Liver (tissue), 3 donors: ENCODE measurements around the gene PTPRN2.

ENCODE experiments used
- FOXA1 ChIP-seq: IDR thresholded peaks from 2 replicates; pipeline ENCODE4 v1.6.1; 2016; ENCODE audit warnings: antibody characterized with exemption
- JUND ChIP-seq, 2 donors: IDR thresholded peaks; 2 replicates each; pipeline ENCODE4 v1.6.1; 2016; ENCODE audit warnings: antibody characterized with exemption in 2 of 2
- RAD21 ChIP-seq, 2 donors: IDR thresholded peaks; 2 replicates each; pipeline ENCODE4 v1.6.1; 2016; ENCODE audit warnings: antibody characterized with exemption in 2 of 2, mild to moderate bottlenecking in 2 of 2
- SP1 ChIP-seq: IDR thresholded peaks from 2 replicates; pipeline ENCODE4 v1.6.1; 2018; ENCODE audit warnings: antibody characterized with exemption, mild to moderate bottlenecking
- YY1 ChIP-seq: IDR thresholded peaks from 2 replicates; pipeline ENCODE4 v1.6.1; 2016; ENCODE audit warnings: antibody characterized with exemption, mild to moderate bottlenecking
- TF ChIP-seq, protein P1 (sequence below): IDR thresholded peaks from 2 replicates; pipeline ENCODE4 v1.6.1; 2016; ENCODE audit warnings: antibody characterized with exemption
- TF ChIP-seq, protein P2 (sequence below): fragments of 150-350 bp; IDR thresholded peaks from 2 replicates; pipeline ENCODE4 v1.5.1; 2017; ENCODE audit warnings: improper control_type of control experiment, low read depth, low read length; ENCODE audit not compliant: missing input control
- TF ChIP-seq, protein P3 (sequence below): IDR thresholded peaks from 2 replicates; pipeline ENCODE4 v1.6.1; 2016; ENCODE audit warnings: antibody characterized with exemption, mild to moderate bottlenecking
- TF ChIP-seq, protein P4 (sequence below): IDR thresholded peaks from 2 replicates; pipeline ENCODE4 v1.6.1; 2016; ENCODE audit warnings: antibody characterized with exemption
- TF ChIP-seq, protein P5 (sequence below): IDR thresholded peaks from 2 replicates; pipeline ENCODE4 v1.6.1; 2016; ENCODE audit warnings: antibody characterized with exemption
- donor health status: healthy.
- donor health status: healthy.

DNA sequence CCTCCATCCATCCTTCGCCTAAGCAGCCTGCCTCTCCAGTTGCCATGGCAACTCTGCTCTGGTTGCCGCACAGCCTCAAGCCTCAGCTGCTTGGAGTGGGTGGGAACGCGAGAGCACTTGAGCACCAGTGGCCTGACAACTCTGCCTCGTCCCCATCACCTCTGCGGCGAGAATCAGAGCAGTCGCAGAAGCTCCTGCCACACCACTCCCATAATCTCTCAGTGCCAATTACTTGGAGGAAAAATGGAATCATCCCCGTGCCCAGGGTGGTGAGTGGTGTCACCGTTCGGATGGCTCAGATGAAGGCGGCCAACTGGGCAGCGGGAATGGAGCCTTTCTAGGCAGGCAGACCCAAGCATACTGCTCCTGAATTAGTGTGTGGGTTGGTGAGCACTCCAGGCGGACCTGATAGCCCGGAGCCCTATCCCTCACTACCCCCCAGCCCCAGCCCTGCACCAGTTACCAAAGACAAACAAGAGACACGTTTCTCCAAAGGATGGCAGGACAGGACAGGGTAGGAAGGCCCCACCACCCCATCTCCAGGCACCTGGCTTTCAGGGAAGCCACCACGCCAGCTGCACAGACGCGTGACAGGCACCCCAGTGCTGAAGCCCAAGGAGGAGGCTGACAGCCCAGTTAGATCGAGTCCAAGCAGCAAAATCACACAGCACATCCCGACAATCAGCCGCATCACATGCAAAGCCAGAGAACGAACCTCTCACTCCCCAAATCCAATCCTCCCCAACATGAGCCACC lies 335.4 kb downstream of the PTPRN2 start:
- TF ChIP-seq, protein P1, sequence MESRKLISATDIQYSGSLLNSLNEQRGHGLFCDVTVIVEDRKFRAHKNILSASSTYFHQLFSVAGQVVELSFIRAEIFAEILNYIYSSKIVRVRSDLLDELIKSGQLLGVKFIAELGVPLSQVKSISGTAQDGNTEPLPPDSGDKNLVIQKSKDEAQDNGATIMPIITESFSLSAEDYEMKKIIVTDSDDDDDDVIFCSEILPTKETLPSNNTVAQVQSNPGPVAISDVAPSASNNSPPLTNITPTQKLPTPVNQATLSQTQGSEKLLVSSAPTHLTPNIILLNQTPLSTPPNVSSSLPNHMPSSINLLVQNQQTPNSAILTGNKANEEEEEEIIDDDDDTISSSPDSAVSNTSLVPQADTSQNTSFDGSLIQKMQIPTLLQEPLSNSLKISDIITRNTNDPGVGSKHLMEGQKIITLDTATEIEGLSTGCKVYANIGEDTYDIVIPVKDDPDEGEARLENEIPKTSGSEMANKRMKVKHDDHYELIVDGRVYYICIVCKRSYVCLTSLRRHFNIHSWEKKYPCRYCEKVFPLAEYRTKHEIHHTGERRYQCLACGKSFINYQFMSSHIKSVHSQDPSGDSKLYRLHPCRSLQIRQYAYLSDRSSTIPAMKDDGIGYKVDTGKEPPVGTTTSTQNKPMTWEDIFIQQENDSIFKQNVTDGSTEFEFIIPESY = no peak
- TF ChIP-seq, protein P2, sequence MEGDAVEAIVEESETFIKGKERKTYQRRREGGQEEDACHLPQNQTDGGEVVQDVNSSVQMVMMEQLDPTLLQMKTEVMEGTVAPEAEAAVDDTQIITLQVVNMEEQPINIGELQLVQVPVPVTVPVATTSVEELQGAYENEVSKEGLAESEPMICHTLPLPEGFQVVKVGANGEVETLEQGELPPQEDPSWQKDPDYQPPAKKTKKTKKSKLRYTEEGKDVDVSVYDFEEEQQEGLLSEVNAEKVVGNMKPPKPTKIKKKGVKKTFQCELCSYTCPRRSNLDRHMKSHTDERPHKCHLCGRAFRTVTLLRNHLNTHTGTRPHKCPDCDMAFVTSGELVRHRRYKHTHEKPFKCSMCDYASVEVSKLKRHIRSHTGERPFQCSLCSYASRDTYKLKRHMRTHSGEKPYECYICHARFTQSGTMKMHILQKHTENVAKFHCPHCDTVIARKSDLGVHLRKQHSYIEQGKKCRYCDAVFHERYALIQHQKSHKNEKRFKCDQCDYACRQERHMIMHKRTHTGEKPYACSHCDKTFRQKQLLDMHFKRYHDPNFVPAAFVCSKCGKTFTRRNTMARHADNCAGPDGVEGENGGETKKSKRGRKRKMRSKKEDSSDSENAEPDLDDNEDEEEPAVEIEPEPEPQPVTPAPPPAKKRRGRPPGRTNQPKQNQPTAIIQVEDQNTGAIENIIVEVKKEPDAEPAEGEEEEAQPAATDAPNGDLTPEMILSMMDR = no peak
- TF ChIP-seq FOXA1 (no peak), YY1 (no peak), RAD21 (IDR thresholded peaks at IDR 0.05) (no peak), SP1 (no peak), JUND (IDR thresholded peaks at IDR 0.05) (no peak)
- TF ChIP-seq, protein P3, sequence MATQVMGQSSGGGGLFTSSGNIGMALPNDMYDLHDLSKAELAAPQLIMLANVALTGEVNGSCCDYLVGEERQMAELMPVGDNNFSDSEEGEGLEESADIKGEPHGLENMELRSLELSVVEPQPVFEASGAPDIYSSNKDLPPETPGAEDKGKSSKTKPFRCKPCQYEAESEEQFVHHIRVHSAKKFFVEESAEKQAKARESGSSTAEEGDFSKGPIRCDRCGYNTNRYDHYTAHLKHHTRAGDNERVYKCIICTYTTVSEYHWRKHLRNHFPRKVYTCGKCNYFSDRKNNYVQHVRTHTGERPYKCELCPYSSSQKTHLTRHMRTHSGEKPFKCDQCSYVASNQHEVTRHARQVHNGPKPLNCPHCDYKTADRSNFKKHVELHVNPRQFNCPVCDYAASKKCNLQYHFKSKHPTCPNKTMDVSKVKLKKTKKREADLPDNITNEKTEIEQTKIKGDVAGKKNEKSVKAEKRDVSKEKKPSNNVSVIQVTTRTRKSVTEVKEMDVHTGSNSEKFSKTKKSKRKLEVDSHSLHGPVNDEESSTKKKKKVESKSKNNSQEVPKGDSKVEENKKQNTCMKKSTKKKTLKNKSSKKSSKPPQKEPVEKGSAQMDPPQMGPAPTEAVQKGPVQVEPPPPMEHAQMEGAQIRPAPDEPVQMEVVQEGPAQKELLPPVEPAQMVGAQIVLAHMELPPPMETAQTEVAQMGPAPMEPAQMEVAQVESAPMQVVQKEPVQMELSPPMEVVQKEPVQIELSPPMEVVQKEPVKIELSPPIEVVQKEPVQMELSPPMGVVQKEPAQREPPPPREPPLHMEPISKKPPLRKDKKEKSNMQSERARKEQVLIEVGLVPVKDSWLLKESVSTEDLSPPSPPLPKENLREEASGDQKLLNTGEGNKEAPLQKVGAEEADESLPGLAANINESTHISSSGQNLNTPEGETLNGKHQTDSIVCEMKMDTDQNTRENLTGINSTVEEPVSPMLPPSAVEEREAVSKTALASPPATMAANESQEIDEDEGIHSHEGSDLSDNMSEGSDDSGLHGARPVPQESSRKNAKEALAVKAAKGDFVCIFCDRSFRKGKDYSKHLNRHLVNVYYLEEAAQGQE = no peak
- TF ChIP-seq, protein P4, sequence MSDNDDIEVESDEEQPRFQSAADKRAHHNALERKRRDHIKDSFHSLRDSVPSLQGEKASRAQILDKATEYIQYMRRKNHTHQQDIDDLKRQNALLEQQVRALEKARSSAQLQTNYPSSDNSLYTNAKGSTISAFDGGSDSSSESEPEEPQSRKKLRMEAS = no peak
- TF ChIP-seq, protein P5, sequence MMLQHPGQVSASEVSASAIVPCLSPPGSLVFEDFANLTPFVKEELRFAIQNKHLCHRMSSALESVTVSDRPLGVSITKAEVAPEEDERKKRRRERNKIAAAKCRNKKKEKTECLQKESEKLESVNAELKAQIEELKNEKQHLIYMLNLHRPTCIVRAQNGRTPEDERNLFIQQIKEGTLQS = no peak
